Keratinocyte (primary cell): ENCODE measurements around the gene SS18L1. TPM values are rescaled to one million over a fixed set of nuclear protein-coding genes. Genes with fewer than 3 reads are reported as not detected.

Experiments
- DNase-seq: peaks from one replicate; pipeline ENCODE4 v3.0.0-alpha.2; 2011; ENCODE audit warnings: low read depth, missing footprints, low spot score
- FAIRE-seq: peaks from 2 replicates; lab custom pipeline; 2011; peaks lifted over from hg19 to GRCh38; lab: Jason Lieb, UNC
- H2AFZ ChIP-seq: 2 replicates; pipeline ENCODE4 v1.6.0; 2012; ENCODE audit warnings: low read length, control low read depth, inconsistent platforms; ENCODE audit not compliant: control insufficient read depth
- H3K27ac ChIP-seq: 2 replicates; pipeline ENCODE4 v1.5.1; 2011; ENCODE audit warnings: low read length; ENCODE audit not compliant: control insufficient read depth, insufficient read depth
- H3K27me3 ChIP-seq: 3 replicates; pipeline ENCODE4 v1.6.0; 2011; ENCODE audit warnings: low read length; ENCODE audit not compliant: control insufficient read depth, insufficient read depth; ENCODE audit errors: extremely low read depth
- H3K36me3 ChIP-seq, 2 experiments: 2 replicates in 1 of 2; 3 replicates in 1 of 2; pipeline ENCODE4 v1.5.1; 2011; ENCODE audit warnings: low read length in 2 of 2, mild to moderate bottlenecking in 1 of 2; ENCODE audit not compliant: control insufficient read depth in 2 of 2, insufficient read depth in 2 of 2; ENCODE audit errors: extremely low read depth in 1 of 2
- H3K4me1 ChIP-seq: 3 replicates; pipeline ENCODE4 v1.5.1; 2011; ENCODE audit warnings: low read length; ENCODE audit not compliant: control insufficient read depth, insufficient read depth; ENCODE audit errors: extremely low read depth
- H3K4me2 ChIP-seq: 3 replicates; pipeline ENCODE4 v1.6.0; 2011; ENCODE audit warnings: low read depth, low read length; ENCODE audit not compliant: control insufficient read depth, insufficient read depth; ENCODE audit errors: extremely low read depth
- H3K4me3 ChIP-seq, 3 experiments: fragments of 200-600 bp in 1 of 3; sonication (generic) in 1 of 3; 2 replicates in 2 of 3; 3 replicates in 1 of 3; pipeline ENCODE4 v1.5.1; 2011 to 2016; ENCODE audit warnings: low read length in 3 of 3, mild to moderate bottlenecking in 3 of 3, control low read depth in 2 of 3, inconsistent platforms in 1 of 3, low read depth in 1 of 3, mixed read lengths in 1 of 3, mixed run types in 1 of 3, moderate library complexity in 1 of 3; ENCODE audit not compliant: control insufficient read depth in 2 of 3, insufficient read depth in 2 of 3; ENCODE audit errors: extremely low read depth in 1 of 3
- H3K79me2 ChIP-seq: 2 replicates; pipeline ENCODE4 v1.6.0; 2012; ENCODE audit warnings: low read length; ENCODE audit not compliant: control insufficient read depth, insufficient read depth
- H3K9ac ChIP-seq: 3 replicates; pipeline ENCODE4 v1.6.0; 2011; ENCODE audit warnings: low read length; ENCODE audit not compliant: control insufficient read depth, insufficient read depth; ENCODE audit errors: extremely low read depth
- H3K9me1 ChIP-seq: 3 replicates; pipeline ENCODE4 v1.6.0; 2011; ENCODE audit warnings: low read length; ENCODE audit not compliant: control insufficient read depth, insufficient read depth; ENCODE audit errors: extremely low read depth
- H3K9me3 ChIP-seq: 2 replicates; pipeline ENCODE4 v1.5.1; 2012; ENCODE audit warnings: low read depth, low read length; ENCODE audit not compliant: control insufficient read depth
- H4K20me1 ChIP-seq: 3 replicates; pipeline ENCODE4 v1.6.0; 2011; ENCODE audit warnings: low read length; ENCODE audit not compliant: control insufficient read depth, insufficient read depth; ENCODE audit errors: extremely low read depth
- EZH2 ChIP-seq: IDR thresholded peaks from one replicate; pipeline ENCODE4 v1.6.1; 2012; ENCODE audit warnings: inconsistent platforms, mild to moderate bottlenecking, low read length, moderate library complexity
- dilution Hi-C: fragments of 300-500 bp; cut with MboI; formaldehyde crosslinking; loops from one replicate; pipeline ENCODE4 v1.7.0; 2020; ENCODE audit warnings: low sequenced_read_pairs; ENCODE audit not compliant: extremely low pct_ligation_motif_present
- polyA plus RNA-seq, 5 experiments: library from polyadenylated mRNA; depleted of rRNA in 3 of 5; stranded (reverse) in 3 of 5; stranded (forward) in 1 of 5; unstranded in 1 of 5; fragments of >200 nt; gene quantifications; 1 replicate in 1 of 5; 2 replicates in 3 of 5; 3 replicates in 1 of 5; pipeline versions ENCODE4 v1.2.1 to v1.2.3, GENCODE V29; 2011 to 2012; ENCODE audit warnings: missing spikeins in 2 of 5, low read depth in 1 of 5, low replicate concordance in 1 of 5
- TF ChIP-seq, protein P1 (sequence below), 3 experiments: IDR thresholded peaks in 1 of 3; conservative IDR thresholded peaks in 1 of 3; optimal IDR thresholded peaks in 1 of 3; 2 replicates in 2 of 3; 3 replicates in 1 of 3; pipeline versions ENCODE3 to v1.5.1; 2011; ENCODE audit warnings: low read length in 3 of 3, mild to moderate bottlenecking in 3 of 3, moderate library complexity in 2 of 3, control low read depth in 1 of 3, inconsistent platforms in 1 of 3; ENCODE audit not compliant: insufficient read depth in 2 of 3; ENCODE audit errors: extremely low read depth in 1 of 3

The SS18L1 gene
- polyA plus RNA-seq, 1 donor (not counting 4 experiments of a cell fraction or from before 2014, with no cell fraction given): 9.4 TPM

DNA sequence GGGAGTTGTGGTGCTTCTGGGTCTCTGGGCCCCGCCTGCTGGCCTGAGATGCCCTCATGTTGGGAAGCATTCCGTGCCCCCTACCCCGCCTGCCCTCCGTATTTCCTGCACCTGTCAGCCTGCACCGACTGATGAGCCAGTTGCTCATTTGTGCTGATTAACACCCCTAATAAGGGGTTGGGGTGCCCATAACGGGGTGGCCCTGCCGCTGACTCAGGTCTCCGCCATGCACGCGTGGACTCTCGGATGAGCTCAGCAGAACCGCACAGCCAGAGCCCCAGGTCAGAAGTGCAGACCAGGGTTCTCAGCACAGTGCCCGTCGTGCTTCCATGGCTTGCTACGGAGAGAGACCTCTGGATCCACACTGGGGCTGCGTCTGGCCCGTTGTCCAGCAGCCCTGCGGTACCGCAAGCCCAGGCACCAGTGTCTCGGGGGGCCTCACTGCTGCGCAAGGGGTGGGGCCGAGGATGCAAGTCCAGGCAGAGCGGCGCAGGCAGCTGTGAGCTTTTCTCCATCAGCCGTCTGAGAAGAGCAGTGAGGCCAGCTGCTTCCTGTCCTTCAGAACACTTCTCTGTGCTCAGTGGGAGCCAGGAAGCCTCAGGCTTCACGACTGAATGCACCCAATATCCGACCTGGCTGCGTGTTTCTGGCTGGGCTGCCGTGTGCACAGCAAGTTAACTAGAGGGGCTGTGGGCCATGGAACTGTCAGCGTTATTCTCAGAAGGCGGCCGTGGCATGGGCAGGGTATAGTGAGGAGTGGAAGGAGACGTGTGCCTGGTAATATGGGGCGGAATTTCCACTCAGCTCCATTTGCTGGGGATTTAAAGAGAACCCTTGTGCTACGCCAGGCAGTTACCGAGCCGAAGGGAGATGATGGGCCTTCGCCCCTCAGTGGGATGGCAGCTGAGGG is 57.9 kb downstream of the SS18L1 start:
- Histone ChIP-seq H3K27me3 (no peaks in the 10 kb centered on the region), H4K20me1 (no peaks in the 10 kb centered on the region), H2AFZ (no peak overlapping the region), H3K4me2 (no peak overlapping the region), H3K9me1 (no peaks in the 10 kb centered on the region), H3K4me3 (no peak overlapping the region), H3K27ac (no peak overlapping the region), H3K9ac (no peak overlapping the region), H3K36me3 (peaks cover 29 to 33% of the 10 kb centered on the region in 2 experiments), H3K9me3 (no peaks in the 10 kb centered on the region), H3K4me1 (no peaks in the 10 kb centered on the region), H3K79me2 (no peaks in the 10 kb centered on the region)
- dilution Hi-C loops: no loop called here
- DNase-seq (no peak), FAIRE-seq (no peak)
- TF ChIP-seq, protein P1, sequence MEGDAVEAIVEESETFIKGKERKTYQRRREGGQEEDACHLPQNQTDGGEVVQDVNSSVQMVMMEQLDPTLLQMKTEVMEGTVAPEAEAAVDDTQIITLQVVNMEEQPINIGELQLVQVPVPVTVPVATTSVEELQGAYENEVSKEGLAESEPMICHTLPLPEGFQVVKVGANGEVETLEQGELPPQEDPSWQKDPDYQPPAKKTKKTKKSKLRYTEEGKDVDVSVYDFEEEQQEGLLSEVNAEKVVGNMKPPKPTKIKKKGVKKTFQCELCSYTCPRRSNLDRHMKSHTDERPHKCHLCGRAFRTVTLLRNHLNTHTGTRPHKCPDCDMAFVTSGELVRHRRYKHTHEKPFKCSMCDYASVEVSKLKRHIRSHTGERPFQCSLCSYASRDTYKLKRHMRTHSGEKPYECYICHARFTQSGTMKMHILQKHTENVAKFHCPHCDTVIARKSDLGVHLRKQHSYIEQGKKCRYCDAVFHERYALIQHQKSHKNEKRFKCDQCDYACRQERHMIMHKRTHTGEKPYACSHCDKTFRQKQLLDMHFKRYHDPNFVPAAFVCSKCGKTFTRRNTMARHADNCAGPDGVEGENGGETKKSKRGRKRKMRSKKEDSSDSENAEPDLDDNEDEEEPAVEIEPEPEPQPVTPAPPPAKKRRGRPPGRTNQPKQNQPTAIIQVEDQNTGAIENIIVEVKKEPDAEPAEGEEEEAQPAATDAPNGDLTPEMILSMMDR (optimal IDR thresholded peaks at IDR 0.05 in 1 of 3, IDR thresholded peaks at IDR 0.05 in 1 of 3, conservative IDR thresholded peaks at IDR 0.05 in 1 of 3; ENCODE audit: extremely low read depth in 1 of 3, insufficient read depth in 2 of 3, low read length in 3 of 3): no peak
- no peak for TF ChIP-seq EZH2

DNA sequence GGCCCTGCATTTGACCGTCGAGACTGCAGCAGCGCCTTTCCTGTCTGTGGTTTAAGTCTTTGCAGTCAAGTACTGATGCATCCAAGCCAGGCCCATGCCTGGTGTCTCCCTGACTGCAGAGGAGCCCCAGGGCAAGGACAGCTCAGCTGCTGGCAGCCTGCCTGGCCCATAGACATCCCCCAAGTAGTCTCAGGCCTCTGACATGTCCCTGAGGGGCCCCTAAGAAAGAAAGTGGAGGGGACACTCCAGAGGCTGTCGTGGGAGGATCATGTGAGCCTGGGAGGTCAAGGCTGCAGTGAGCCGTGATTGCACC is 58.5 kb downstream of the SS18L1 start:
- H3K9me1 ChIP-seq: no peaks in the 10 kb centered on the region
- no peaks in the 10 kb centered on the region for H3K27me3 ChIP-seq
- H4K20me1 ChIP-seq: no peaks in the 10 kb centered on the region
- FAIRE-seq (no peak), DNase-seq (no peak)
- TF ChIP-seq, protein P1 (optimal IDR thresholded peaks at IDR 0.05 in 1 of 3, IDR thresholded peaks at IDR 0.05 in 1 of 3, conservative IDR thresholded peaks at IDR 0.05 in 1 of 3; ENCODE audit: extremely low read depth in 1 of 3, insufficient read depth in 2 of 3, low read length in 3 of 3): no peak
- no peak for TF ChIP-seq EZH2
- no peaks in the 10 kb centered on the region for H3K79me2 ChIP-seq
- H3K9ac ChIP-seq: no peak overlapping the region
- H2AFZ ChIP-seq: no peak overlapping the region
- no peak overlapping the region for H3K4me2 ChIP-seq
- H3K36me3 ChIP-seq: peaks cover 29 to 33% of the 10 kb centered on the region in 2 experiments
- dilution Hi-C loops: no loop called here
- H3K27ac ChIP-seq: no peak overlapping the region
- no peaks in the 10 kb centered on the region for H3K9me3 ChIP-seq
- no peaks in the 10 kb centered on the region for H3K4me1 ChIP-seq
- no peak overlapping the region for H3K4me3 ChIP-seq
